H9 (cell line): ENCODE measurements around the gene MS4A6E. TPM values are rescaled to one million over a fixed set of nuclear protein-coding genes. Genes with fewer than 3 reads are reported as not detected.

Experiments used
- DNase-seq: peaks from one replicate; pipeline ENCODE4 v3.0.0-alpha.2; 2017
- H2AFZ ChIP-seq: one replicate; pipeline ENCODE4 v1.6.1; 2013; ENCODE audit warnings: mild to moderate bottlenecking, low read length, control low read depth, moderate library complexity
- H2AK5ac ChIP-seq: 2 replicates; pipeline ENCODE4 v1.6.1; 2013; ENCODE audit warnings: low read length, control low read depth, mixed read lengths; ENCODE audit not compliant: insufficient read length
- H2BK120ac ChIP-seq: one replicate; pipeline ENCODE4 v1.6.1; 2013; ENCODE audit warnings: low read depth, mild to moderate bottlenecking, low read length, control low read depth, inconsistent platforms; ENCODE audit not compliant: poor library complexity, severe bottlenecking
- H2BK12ac ChIP-seq: 2 replicates; pipeline ENCODE4 v1.6.1; 2013; ENCODE audit warnings: low read length, control low read depth, mixed read lengths, low read depth; ENCODE audit not compliant: insufficient read length
- H2BK15ac ChIP-seq: 2 replicates; pipeline ENCODE4 v1.6.1; 2013; ENCODE audit warnings: low read depth, low read length, control low read depth
- H2BK20ac ChIP-seq: one replicate; pipeline ENCODE4 v1.6.1; 2013; ENCODE audit warnings: low read depth, mild to moderate bottlenecking, low read length, control low read depth, inconsistent platforms; ENCODE audit not compliant: poor library complexity, severe bottlenecking
- H2BK5ac ChIP-seq: 2 replicates; pipeline ENCODE4 v1.6.1; 2013; ENCODE audit warnings: low read length, control low read depth, mixed read lengths; ENCODE audit not compliant: insufficient read length
- H3K14ac ChIP-seq: 2 replicates; pipeline ENCODE4 v1.6.1; 2013; ENCODE audit warnings: low read length, control low read depth; ENCODE audit not compliant: insufficient read depth
- H3K18ac ChIP-seq: 2 replicates; pipeline ENCODE4 v1.6.1; 2013; ENCODE audit warnings: low read depth, mild to moderate bottlenecking, mixed read lengths, low read length, control low read depth; ENCODE audit not compliant: insufficient read length
- H3K23ac ChIP-seq: 2 replicates; pipeline ENCODE4 v1.6.1; 2013; ENCODE audit warnings: low read length, control low read depth, mixed read lengths, low read depth; ENCODE audit not compliant: insufficient read length
- H3K23me2 ChIP-seq: 2 replicates; pipeline ENCODE4 v1.6.1; 2013; ENCODE audit warnings: low read depth, mild to moderate bottlenecking, mixed read lengths, low read length, control low read depth; ENCODE audit not compliant: insufficient read length, poor library complexity, severe bottlenecking
- H3K27ac ChIP-seq: 2 replicates; pipeline ENCODE4 v1.5.1; 2013; ENCODE audit warnings: low read length, control low read depth, mixed read lengths, low read depth; ENCODE audit not compliant: insufficient read length
- H3K27me3 ChIP-seq: 2 replicates; pipeline ENCODE4 v1.6.1; 2013; ENCODE audit warnings: low read length, control low read depth, inconsistent platforms; ENCODE audit not compliant: insufficient read depth
- H3K4ac ChIP-seq: 2 replicates; pipeline ENCODE4 v1.6.1; 2013; ENCODE audit warnings: low read depth, mild to moderate bottlenecking, control low read depth, inconsistent platforms, low read length, moderate library complexity
- H3K4me1 ChIP-seq: 2 replicates; pipeline ENCODE4 v1.6.1; 2013; ENCODE audit warnings: low read length, control low read depth, inconsistent platforms; ENCODE audit not compliant: insufficient read depth
- H3K4me2 ChIP-seq: 2 replicates; pipeline ENCODE4 v1.6.1; 2013; ENCODE audit warnings: low read length, control low read depth, mixed read lengths; ENCODE audit not compliant: insufficient read length, insufficient read depth
- H3K56ac ChIP-seq: 2 replicates; pipeline ENCODE4 v1.6.1; 2013; ENCODE audit warnings: low read depth, mild to moderate bottlenecking, mixed read lengths, low read length, control low read depth; ENCODE audit not compliant: insufficient read length
- H3K79me1 ChIP-seq: 2 replicates; pipeline ENCODE4 v1.6.1; 2013; ENCODE audit warnings: low read depth, mild to moderate bottlenecking, moderate library complexity, low read length, control low read depth, inconsistent platforms; ENCODE audit not compliant: insufficient read depth, poor library complexity, severe bottlenecking
- H3K79me2 ChIP-seq: 2 replicates; pipeline ENCODE4 v1.6.1; 2013; ENCODE audit warnings: low read length, control low read depth, inconsistent platforms; ENCODE audit not compliant: insufficient read depth
- H3K9ac ChIP-seq: 2 replicates; pipeline ENCODE4 v1.6.1; 2013; ENCODE audit warnings: low read length, control low read depth, mixed read lengths; ENCODE audit not compliant: insufficient read length; ENCODE audit errors: extremely low read depth
- H3K9me3 ChIP-seq: one replicate; pipeline ENCODE4 v1.6.1; 2013; ENCODE audit warnings: low read depth, low read length, inconsistent platforms; ENCODE audit not compliant: control insufficient read depth
- H3T11ph ChIP-seq: one replicate; pipeline ENCODE4 v1.6.1; 2013; ENCODE audit warnings: mild to moderate bottlenecking, low read length, control low read depth, inconsistent platforms
- H4K20me1 ChIP-seq: one replicate; pipeline ENCODE4 v1.6.1; 2013; ENCODE audit not compliant: control insufficient read depth, insufficient read length, insufficient read depth
- H4K5ac ChIP-seq: 2 replicates; pipeline ENCODE4 v1.6.1; 2013; ENCODE audit warnings: low read depth, mild to moderate bottlenecking, mixed read lengths, low read length, control low read depth; ENCODE audit not compliant: insufficient read length
- H4K8ac ChIP-seq: replicated peaks from 2 replicates; pipeline ENCODE4 v1.6.1; 2013; ENCODE audit warnings: low read length, control low read depth, mixed read lengths, low read depth; ENCODE audit not compliant: insufficient read length
- H4K91ac ChIP-seq: 2 replicates; pipeline ENCODE4 v1.6.1; 2013; ENCODE audit warnings: low read depth, mild to moderate bottlenecking, moderate library complexity, mixed read lengths, low read length, control low read depth; ENCODE audit not compliant: insufficient read length
- H3K27ac Mint-ChIP-seq, 3 experiments: 2 replicates in 2 of 3; 3 replicates in 1 of 3; pipeline ENCODE4 v1.8.0; 2020 to 2021; ENCODE audit warnings: mixed read lengths in 3 of 3, mild to moderate bottlenecking in 1 of 3, moderate library complexity in 1 of 3
- H3K27me3 Mint-ChIP-seq: 2 replicates; pipeline ENCODE4 v1.8.0; 2021; ENCODE audit warnings: low read depth, mild to moderate bottlenecking, moderate library complexity, mixed read lengths
- H3K36me3 Mint-ChIP-seq, 3 experiments: 2 replicates in 2 of 3; 3 replicates in 1 of 3; pipeline ENCODE4 v1.8.0; 2020 to 2021; ENCODE audit warnings: low read depth in 3 of 3, mixed read lengths in 3 of 3; ENCODE audit not compliant: insufficient read depth in 1 of 3
- H3K4me1 Mint-ChIP-seq, 2 experiments: 2 replicates each; pipeline ENCODE4 v1.8.0; 2020; ENCODE audit warnings: mixed read lengths in 2 of 2
- H3K4me3 Mint-ChIP-seq, 2 experiments: 2 replicates in 1 of 2; 3 replicates in 1 of 2; pipeline ENCODE4 v1.8.0; 2020 to 2021; ENCODE audit warnings: mild to moderate bottlenecking in 2 of 2, mixed read lengths in 2 of 2, moderate library complexity in 1 of 2
- H3K9me3 Mint-ChIP-seq, 2 experiments: 2 replicates in 1 of 2; 3 replicates in 1 of 2; pipeline ENCODE4 v1.8.0; 2020; ENCODE audit warnings: mild to moderate bottlenecking in 2 of 2, mixed read lengths in 2 of 2, moderate library complexity in 1 of 2
- total RNA-seq: library from RNA; stranded (reverse); gene quantifications from 2 replicates; pipeline ENCODE4 v1.2.1, GENCODE V29; 2021
- TF ChIP-seq, protein P1 (sequence below): fragments of 200-600 bp; sonication (generic); conservative IDR thresholded peaks from 3 replicates; pipeline ENCODE4 v1.8.0; 2021; ENCODE audit warnings: antibody characterized with exemption, mild to moderate bottlenecking

The MS4A6E gene
- total RNA-seq, 1 experiment from 2014 or later, result not detected

DNA sequence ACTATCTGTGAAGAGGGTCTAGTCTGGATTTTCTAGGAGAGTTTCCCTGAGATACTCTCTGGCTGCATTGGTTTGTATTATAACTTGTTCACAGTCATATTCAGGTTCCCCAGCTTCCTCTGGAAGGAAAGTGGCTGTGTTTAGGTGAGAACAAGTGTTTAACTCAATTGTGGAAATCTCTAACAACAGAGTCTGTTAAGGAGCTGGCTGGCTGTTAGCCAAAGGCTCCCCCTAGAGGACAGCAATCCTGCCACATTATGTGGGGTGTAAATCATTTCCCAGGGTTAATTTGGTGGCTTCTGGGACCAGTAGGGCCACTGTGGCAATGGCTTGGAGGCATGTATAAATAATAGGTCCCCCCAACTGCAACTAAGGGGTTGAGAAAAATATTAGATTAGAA is 18.4 kb downstream of the MS4A6E start:
- TF ChIP-seq, protein P1, sequence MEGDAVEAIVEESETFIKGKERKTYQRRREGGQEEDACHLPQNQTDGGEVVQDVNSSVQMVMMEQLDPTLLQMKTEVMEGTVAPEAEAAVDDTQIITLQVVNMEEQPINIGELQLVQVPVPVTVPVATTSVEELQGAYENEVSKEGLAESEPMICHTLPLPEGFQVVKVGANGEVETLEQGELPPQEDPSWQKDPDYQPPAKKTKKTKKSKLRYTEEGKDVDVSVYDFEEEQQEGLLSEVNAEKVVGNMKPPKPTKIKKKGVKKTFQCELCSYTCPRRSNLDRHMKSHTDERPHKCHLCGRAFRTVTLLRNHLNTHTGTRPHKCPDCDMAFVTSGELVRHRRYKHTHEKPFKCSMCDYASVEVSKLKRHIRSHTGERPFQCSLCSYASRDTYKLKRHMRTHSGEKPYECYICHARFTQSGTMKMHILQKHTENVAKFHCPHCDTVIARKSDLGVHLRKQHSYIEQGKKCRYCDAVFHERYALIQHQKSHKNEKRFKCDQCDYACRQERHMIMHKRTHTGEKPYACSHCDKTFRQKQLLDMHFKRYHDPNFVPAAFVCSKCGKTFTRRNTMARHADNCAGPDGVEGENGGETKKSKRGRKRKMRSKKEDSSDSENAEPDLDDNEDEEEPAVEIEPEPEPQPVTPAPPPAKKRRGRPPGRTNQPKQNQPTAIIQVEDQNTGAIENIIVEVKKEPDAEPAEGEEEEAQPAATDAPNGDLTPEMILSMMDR, result peak; percentile 80
- H3K27ac Mint-ChIP-seq, result no peak overlapping the region
- peaks cover 4 to 10% of the 10 kb centered on the region in 2 experiments for H3K4me1 Mint-ChIP-seq
- Histone ChIP-seq H3K4me1 (no peaks in the 10 kb centered on the region), H2BK15ac (no peak overlapping the region), H2AFZ (no peak overlapping the region), H3T11ph (no peak overlapping the region), H3K23me2 (no peaks in the 10 kb centered on the region), H3K27me3 (no peaks in the 10 kb centered on the region), H3K4ac (no peak overlapping the region), H2BK12ac (no peak overlapping the region), H3K27ac (no peak overlapping the region), H2BK120ac (no peak overlapping the region), H3K9ac (no peak overlapping the region), H4K8ac (no peak overlapping the region), H3K79me1 (no peaks in the 10 kb centered on the region), H4K20me1 (no peaks in the 10 kb centered on the region), H3K23ac (no peak overlapping the region), H3K79me2 (no peaks in the 10 kb centered on the region), H4K5ac (no peak overlapping the region), H3K14ac (no peak overlapping the region), H2BK20ac (no peak overlapping the region), H3K56ac (no peak overlapping the region), H2AK5ac (no peak overlapping the region), H3K18ac (no peak overlapping the region), H3K4me2 (no peak overlapping the region), H3K9me3 (no peaks in the 10 kb centered on the region), H2BK5ac (no peak overlapping the region), H4K91ac (no peak overlapping the region)
- H3K27me3 Mint-ChIP-seq, result no peaks in the 10 kb centered on the region; the same call in 1 of the 2 replicates
- H3K9me3 Mint-ChIP-seq, result peaks cover 4 to 7% of the 10 kb centered on the region in 2 experiments; a peak in 2 of 5 replicates
- H3K36me3 Mint-ChIP-seq, result no peaks in the 10 kb centered on the region
- H3K4me3 Mint-ChIP-seq, result no peak overlapping the region
- DNase-seq, result peak; percentile 59
